ENCODE measurements around the gene CCNT1.

The CCNT1 gene

DNA sequence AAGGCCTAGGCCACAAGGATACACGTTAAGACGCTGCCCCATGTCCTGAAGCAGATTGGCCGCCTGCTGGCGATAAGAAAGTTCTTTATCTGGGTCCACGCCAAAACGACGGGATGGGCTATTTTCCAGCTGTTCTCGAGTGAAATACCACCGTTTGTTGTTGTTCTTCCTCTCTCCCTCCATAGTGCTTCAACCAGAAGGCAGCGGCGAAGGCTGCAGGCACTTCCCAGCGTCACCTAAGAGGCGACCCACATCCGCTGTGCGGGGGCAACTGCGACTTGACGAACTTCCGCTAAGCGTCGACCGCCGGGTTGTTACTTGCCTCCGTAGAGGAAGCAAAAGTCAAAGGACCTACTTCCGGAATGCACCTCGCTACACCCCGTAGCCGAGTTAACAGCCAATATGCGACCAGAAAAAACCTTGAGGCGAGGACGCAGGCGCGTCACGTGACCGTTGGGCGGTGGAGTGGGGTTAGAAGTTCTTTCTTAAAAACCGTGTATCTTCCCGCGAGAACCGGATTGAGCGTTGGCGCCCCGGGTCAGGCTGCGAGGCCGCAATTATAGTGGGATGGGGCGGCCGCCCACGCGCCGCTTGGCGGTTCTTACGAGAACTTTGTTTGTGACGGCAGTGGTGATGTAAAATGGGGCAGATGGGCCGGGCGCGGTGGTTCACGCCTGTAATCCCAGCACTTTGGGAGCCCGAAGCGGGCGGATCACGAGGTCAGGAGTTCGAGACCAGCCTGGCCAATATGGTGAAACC, at the start of gene CCNT1:
TSS of gene CCNT1 (minus strand) at position 215 of the 759 bp plus-strand sequence. CDS start at position 183, 32 bp downstream.
- Histone ChIP-seq H3K9ac (peak within 1 kb of the TSS; percentile 59), H3K9me3 (ENCODE audit: control insufficient read depth, low read length) (no peaks in the 10 kb centered on the region), H2AFZ (peak within 1 kb of the TSS; percentile 71), H3K27ac (peak within 1 kb of the TSS; percentile 93), H3K36me3 (ENCODE audit: control insufficient read depth, insufficient read depth, low read length) (no peaks in the 10 kb centered on the region), H3K79me2 (peaks cover 27% of the 10 kb centered on the region), H3K27me3 (ENCODE audit: control insufficient read depth, insufficient read depth, low read length) (no peaks in the 10 kb centered on the region), H3K4me1 (no peaks in the 10 kb centered on the region), H3K4me3 (ENCODE audit: low read depth, low read length) (peak within 1 kb of the TSS; percentile 84), H3K4me2 (ENCODE audit: low read length) (peak within 1 kb of the TSS; percentile 93)
- TF ChIP-seq, protein P1, sequence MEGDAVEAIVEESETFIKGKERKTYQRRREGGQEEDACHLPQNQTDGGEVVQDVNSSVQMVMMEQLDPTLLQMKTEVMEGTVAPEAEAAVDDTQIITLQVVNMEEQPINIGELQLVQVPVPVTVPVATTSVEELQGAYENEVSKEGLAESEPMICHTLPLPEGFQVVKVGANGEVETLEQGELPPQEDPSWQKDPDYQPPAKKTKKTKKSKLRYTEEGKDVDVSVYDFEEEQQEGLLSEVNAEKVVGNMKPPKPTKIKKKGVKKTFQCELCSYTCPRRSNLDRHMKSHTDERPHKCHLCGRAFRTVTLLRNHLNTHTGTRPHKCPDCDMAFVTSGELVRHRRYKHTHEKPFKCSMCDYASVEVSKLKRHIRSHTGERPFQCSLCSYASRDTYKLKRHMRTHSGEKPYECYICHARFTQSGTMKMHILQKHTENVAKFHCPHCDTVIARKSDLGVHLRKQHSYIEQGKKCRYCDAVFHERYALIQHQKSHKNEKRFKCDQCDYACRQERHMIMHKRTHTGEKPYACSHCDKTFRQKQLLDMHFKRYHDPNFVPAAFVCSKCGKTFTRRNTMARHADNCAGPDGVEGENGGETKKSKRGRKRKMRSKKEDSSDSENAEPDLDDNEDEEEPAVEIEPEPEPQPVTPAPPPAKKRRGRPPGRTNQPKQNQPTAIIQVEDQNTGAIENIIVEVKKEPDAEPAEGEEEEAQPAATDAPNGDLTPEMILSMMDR (IDR thresholded peaks at IDR 0.05), result peak; percentile 13

DNA sequence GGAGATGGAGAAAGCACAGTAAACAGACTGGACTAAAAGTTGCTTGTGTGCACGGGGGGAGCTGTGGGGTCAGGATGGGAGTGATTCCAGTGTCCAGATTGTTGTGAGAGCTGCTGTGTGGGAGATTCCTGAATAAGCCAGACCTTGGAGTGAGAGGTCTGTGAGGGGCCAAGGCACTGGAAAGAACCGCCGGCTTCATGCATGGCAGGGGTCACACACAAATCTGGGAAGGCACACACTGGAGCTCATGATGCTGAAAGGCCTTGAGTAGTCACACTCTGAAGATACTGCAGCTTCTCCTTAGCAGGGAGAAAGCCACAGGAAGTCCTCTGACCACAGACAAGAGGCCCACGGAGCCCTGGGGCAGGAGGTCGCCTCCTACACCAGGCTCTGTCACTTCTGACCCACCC, 49.3 kb upstream of the CCNT1 start:
- Histone ChIP-seq H3K4me2 (ENCODE audit: low read length) (no peak overlapping the region), H3K36me3 (ENCODE audit: control insufficient read depth, insufficient read depth, low read length) (no peaks in the 10 kb centered on the region), H3K27me3 (ENCODE audit: control insufficient read depth, insufficient read depth, low read length) (no peaks in the 10 kb centered on the region), H3K9me3 (ENCODE audit: control insufficient read depth, low read length) (no peaks in the 10 kb centered on the region), H2AFZ (no peak overlapping the region), H3K79me2 (no peaks in the 10 kb centered on the region), H3K4me1 (no peaks in the 10 kb centered on the region), H3K27ac (no peak overlapping the region), H3K9ac (no peak overlapping the region), H3K4me3 (ENCODE audit: low read depth, low read length) (no peak overlapping the region)
- TF ChIP-seq, protein P1 (IDR thresholded peaks at IDR 0.05), result no peak

DNA sequence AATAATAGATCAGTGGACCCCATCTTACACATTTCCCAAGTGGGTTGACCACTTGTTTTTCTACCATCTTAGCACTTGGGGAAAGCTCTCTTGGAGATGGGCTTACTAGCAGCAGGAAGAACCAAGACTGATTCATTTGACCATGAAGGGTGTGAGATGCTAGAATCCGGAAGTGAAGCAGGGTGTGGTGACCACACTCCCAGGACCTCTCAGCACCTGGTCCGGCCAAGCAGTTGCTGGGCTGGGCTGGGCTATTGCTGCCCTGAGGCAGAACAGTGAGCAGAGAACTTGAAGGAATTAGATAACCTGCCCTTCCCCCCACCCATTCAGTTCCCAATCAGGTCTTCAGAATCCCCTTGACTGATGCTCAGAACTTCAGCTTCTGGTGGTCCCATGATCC, 48.0 kb upstream of the CCNT1 start:
- Histone ChIP-seq H3K79me2 (no peaks in the 10 kb centered on the region), H3K4me2 (ENCODE audit: low read length) (no peak overlapping the region), H3K36me3 (ENCODE audit: control insufficient read depth, insufficient read depth, low read length) (no peaks in the 10 kb centered on the region), H3K9ac (no peak overlapping the region), H3K4me3 (ENCODE audit: low read depth, low read length) (no peak overlapping the region), H3K27me3 (ENCODE audit: control insufficient read depth, insufficient read depth, low read length) (no peaks in the 10 kb centered on the region), H2AFZ (no peak overlapping the region), H3K27ac (no peak overlapping the region), H3K4me1 (no peaks in the 10 kb centered on the region), H3K9me3 (ENCODE audit: control insufficient read depth, low read length) (no peaks in the 10 kb centered on the region)
- TF ChIP-seq, protein P1 (IDR thresholded peaks at IDR 0.05), result no peak

DNA sequence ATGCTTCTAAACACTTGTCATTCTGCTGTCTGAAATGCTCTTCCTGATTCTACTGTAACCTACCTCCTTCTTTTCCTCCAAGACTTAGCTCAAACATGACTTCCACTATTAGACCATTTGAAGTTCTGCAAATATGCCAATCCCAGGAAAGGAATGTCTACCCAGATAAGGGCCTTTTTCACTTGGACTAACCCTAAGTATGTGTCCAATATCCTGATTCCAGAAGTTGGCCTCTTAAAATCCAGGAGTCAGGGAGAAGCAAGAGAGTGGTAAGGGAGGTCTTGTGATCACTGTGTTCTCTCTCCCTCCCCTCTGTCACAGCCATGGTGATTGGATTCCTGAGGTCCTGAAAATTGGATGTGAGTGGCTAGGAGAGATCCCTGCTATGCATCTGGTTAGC, 42.2 kb upstream of the CCNT1 start:
- Histone ChIP-seq H3K9me3 (ENCODE audit: control insufficient read depth, low read length) (no peaks in the 10 kb centered on the region), H3K4me1 (no peaks in the 10 kb centered on the region), H3K36me3 (ENCODE audit: control insufficient read depth, insufficient read depth, low read length) (no peaks in the 10 kb centered on the region), H3K27ac (no peak overlapping the region), H3K27me3 (ENCODE audit: control insufficient read depth, insufficient read depth, low read length) (no peaks in the 10 kb centered on the region), H2AFZ (no peak overlapping the region), H3K79me2 (no peaks in the 10 kb centered on the region), H3K4me2 (ENCODE audit: low read length) (no peak overlapping the region), H3K9ac (no peak overlapping the region), H3K4me3 (ENCODE audit: low read depth, low read length) (no peak overlapping the region)
- TF ChIP-seq, protein P1 (IDR thresholded peaks at IDR 0.05), result no peak

DNA sequence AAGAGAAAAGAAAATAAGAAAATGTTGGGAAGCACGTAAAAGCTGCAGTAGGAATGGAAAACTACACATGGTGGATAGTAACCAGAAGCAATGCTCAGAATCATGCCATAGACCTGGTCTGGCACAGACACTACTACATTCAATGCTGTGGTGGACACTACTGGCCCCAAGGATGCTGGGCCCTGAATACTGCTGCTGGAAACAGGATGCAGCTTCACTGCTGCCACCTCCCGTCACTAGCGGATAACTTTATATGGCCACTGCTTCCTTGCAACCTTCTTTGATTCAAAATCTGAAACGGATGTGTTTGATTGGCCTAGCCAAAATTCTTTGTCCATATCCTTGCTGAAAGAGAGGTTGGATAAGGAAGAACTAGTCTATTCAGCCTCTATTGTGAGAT, 41.7 kb upstream of the CCNT1 start:
- TF ChIP-seq, protein P1 (IDR thresholded peaks at IDR 0.05), result no peak
- Histone ChIP-seq H3K36me3 (ENCODE audit: control insufficient read depth, insufficient read depth, low read length) (no peaks in the 10 kb centered on the region), H3K9me3 (ENCODE audit: control insufficient read depth, low read length) (no peaks in the 10 kb centered on the region), H3K79me2 (no peaks in the 10 kb centered on the region), H3K27me3 (ENCODE audit: control insufficient read depth, insufficient read depth, low read length) (no peaks in the 10 kb centered on the region), H2AFZ (no peak overlapping the region), H3K4me3 (ENCODE audit: low read depth, low read length) (no peak overlapping the region), H3K27ac (no peak overlapping the region), H3K4me2 (ENCODE audit: low read length) (no peak overlapping the region), H3K9ac (no peak overlapping the region), H3K4me1 (no peaks in the 10 kb centered on the region)

Measured in parathyroid adenoma (tissue), 2 donors.